SJCRH30 (cell line): ENCODE measurements around the gene NDRG3. TPM values are rescaled to one million over a fixed set of nuclear protein-coding genes. Genes with fewer than 3 reads are reported as not detected.
"Not testable (repeated sequence)": the region's sequence is repeated elsewhere in the genome, so short reads cannot be mapped to it uniquely, and the experiment has no call there.

ENCODE experiments used
- DNase-seq, 2 experiments: peaks; one replicate each; pipeline ENCODE4 v3.0.0-alpha.2; 2015 to 2020
- H3K27ac ChIP-seq: fragments of 250-450 bp; sonication (Bioruptor Pico); 2 replicates; pipeline ENCODE4 v1.5.1; 2020; ENCODE audit warnings: mild to moderate bottlenecking, moderate library complexity
- H3K27me3 ChIP-seq: fragments of 250-450 bp; sonication (Bioruptor Pico); 2 replicates; pipeline ENCODE4 v1.5.1; 2020; ENCODE audit warnings: mild to moderate bottlenecking, moderate library complexity
- H3K36me3 ChIP-seq: fragments of 250-450 bp; sonication (Bioruptor Pico); 2 replicates; pipeline ENCODE4 v1.5.1; 2020; ENCODE audit warnings: mild to moderate bottlenecking, moderate library complexity
- H3K4me1 ChIP-seq: fragments of 250-450 bp; sonication (Bioruptor Pico); 2 replicates; pipeline ENCODE4 v1.5.1; 2020; ENCODE audit warnings: mild to moderate bottlenecking, moderate library complexity
- H3K4me3 ChIP-seq: fragments of 250-450 bp; sonication (Bioruptor Pico); 2 replicates; pipeline ENCODE4 v1.5.1; 2020; ENCODE audit warnings: mild to moderate bottlenecking, moderate library complexity
- H3K9me3 ChIP-seq: fragments of 250-450 bp; sonication (Bioruptor Pico); replicated peaks from 2 replicates; pipeline ENCODE4 v1.5.1; 2020; ENCODE audit warnings: mild to moderate bottlenecking, moderate library complexity
- total RNA-seq: library from RNA; depleted of rRNA; stranded (reverse); fragments of >200 nt; shearing (Covaris generic); gene quantifications from 2 replicates; pipeline ENCODE4 v1.2.3, GENCODE V29; 2014

Gene NDRG3
- total RNA-seq, 1 experiment from 2014 or later, result 46.6 TPM

- DNase-seq, result no peak
- Histone ChIP-seq H3K4me1 (no peaks in the 10 kb centered on the region), H3K36me3 (peaks cover 3% of the 10 kb centered on the region; the same call in 1 of the 2 replicates), H3K9me3 (no peaks in the 10 kb centered on the region), H3K27me3 (no peaks in the 10 kb centered on the region), H3K4me3 (no peak overlapping the region), H3K27ac (no peak overlapping the region)
These were observed 57.3 kb downstream of the NDRG3 start for GRCh38 chr20:36688630-36689029.

DNA sequence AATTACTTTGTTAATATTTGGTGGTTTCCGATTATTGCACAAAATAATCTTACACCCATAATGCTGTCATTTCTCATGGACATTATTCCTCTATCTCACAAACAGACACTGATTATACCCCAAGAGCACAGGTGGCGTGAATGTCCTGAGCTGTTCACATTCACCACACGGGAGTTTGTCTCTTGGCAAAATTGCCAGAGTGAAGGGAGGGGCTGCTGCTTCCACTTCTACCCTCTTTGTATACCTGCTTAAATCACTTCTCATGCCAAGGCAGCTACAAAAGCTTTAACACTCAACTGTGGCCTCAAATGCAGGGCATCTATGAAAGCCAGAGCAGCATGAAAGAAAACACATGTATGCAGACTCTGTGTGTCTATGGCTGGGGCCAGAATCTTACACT, 58.0 kb downstream of the NDRG3 start:
- Histone ChIP-seq H3K36me3 (peaks cover 3% of the 10 kb centered on the region; the same call in 1 of the 2 replicates), H3K9me3 (no peaks in the 10 kb centered on the region), H3K27me3 (no peaks in the 10 kb centered on the region), H3K4me1 (no peaks in the 10 kb centered on the region), H3K4me3 (no peak overlapping the region), H3K27ac (no peak overlapping the region)
- no peak for DNase-seq

- DNase-seq, result no peak
- H3K27me3 ChIP-seq, result no peaks in the 10 kb centered on the region
- H3K9me3 ChIP-seq, result no peaks in the 10 kb centered on the region
- no peak overlapping the region for H3K27ac ChIP-seq
- no peaks in the 10 kb centered on the region for H3K4me1 ChIP-seq
- no peak overlapping the region for H3K4me3 ChIP-seq
- peaks cover 3% of the 10 kb centered on the region; the same call in 1 of the 2 replicates for H3K36me3 ChIP-seq
These were observed 58.9 kb downstream of the NDRG3 start for GRCh38 chr20:36686944-36687343.

DNA sequence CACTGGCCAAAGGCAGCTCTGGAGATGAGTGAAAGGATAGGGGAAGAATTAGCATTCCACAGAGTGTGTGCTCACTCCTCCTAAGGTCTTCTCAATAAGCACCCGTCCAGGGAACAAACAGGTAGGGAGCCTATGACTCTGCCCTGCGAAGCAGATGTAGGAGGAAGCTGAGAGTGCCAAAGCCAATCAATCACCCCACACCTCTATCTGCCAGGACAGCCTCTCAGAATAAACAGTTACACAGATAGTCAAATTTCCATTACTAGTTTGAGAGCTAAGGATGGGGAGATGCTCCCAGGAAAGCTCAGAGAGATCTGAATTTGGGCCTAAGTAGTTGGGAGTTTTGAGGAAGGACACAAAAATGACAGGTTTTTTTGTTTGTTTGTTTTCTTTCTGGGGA, 59.4 kb downstream of the NDRG3 start:
- Histone ChIP-seq H3K9me3 (no peaks in the 10 kb centered on the region), H3K27me3 (no peaks in the 10 kb centered on the region), H3K36me3 (peaks cover 3% of the 10 kb centered on the region; the same call in 1 of the 2 replicates), H3K4me3 (no peak overlapping the region), H3K4me1 (no peaks in the 10 kb centered on the region), H3K27ac (no peak overlapping the region)
- no peak for DNase-seq

- Histone ChIP-seq H3K36me3 (peaks cover 3% of the 10 kb centered on the region), H3K27me3 (no peaks in the 10 kb centered on the region), H3K9me3 (no peaks in the 10 kb centered on the region), H3K4me1 (no peaks in the 10 kb centered on the region), H3K4me3 (no peak overlapping the region), H3K27ac (no peak overlapping the region)
- no peak for DNase-seq
These were observed 61.1 kb downstream of the NDRG3 start for GRCh38 chr20:36684747-36685146.

GRCh38 chr20:36682311-36682710, 63.6 kb downstream of the NDRG3 start:
- H3K9me3 ChIP-seq, result no peaks in the 10 kb centered on the region
- H3K36me3 ChIP-seq, result peaks cover 11% of the 10 kb centered on the region; the same call in 1 of the 2 replicates
- H3K4me1 ChIP-seq, result no peaks in the 10 kb centered on the region
- no peak overlapping the region for H3K27ac ChIP-seq
- no peaks in the 10 kb centered on the region for H3K27me3 ChIP-seq
- H3K4me3 ChIP-seq, result no peak overlapping the region
- no peak for DNase-seq

DNA sequence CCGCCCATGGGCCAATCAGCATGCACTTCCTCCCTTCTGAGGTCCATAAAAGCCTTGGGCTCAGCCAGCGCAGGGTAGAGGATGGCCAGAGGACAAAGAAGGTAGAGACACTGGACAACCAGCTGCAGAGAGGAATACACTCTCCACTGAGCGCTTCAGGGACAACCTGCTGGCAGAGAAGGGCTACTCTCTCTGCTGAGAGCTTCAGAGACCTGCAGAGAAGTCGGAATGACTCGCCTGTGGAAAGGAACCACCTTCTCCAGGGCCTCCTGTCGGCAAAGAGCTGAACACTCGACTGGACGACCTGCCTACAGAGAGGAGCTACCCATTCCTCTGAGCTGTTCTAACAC, 68.5 kb downstream of the NDRG3 start:
- Histone ChIP-seq H3K9me3 (no peaks in the 10 kb centered on the region), H3K27ac (no peak overlapping the region), H3K4me1 (no peaks in the 10 kb centered on the region), H3K27me3 (no peaks in the 10 kb centered on the region), H3K4me3 (no peak overlapping the region), H3K36me3 (peaks cover 11% of the 10 kb centered on the region; the same call in 1 of the 2 replicates)
- no peak for DNase-seq

GRCh38 chr20:36676701-36677421, 69.0 kb downstream of the NDRG3 start:
- no peak for DNase-seq
- Histone ChIP-seq H3K27ac (no peak overlapping the region), H3K9me3 (no peaks in the 10 kb centered on the region), H3K4me1 (no peaks in the 10 kb centered on the region), H3K4me3 (no peak overlapping the region), H3K27me3 (no peaks in the 10 kb centered on the region), H3K36me3 (peaks cover 11% of the 10 kb centered on the region; the same call in 1 of the 2 replicates)

GRCh38 chr20:36675545-36675944, 70.3 kb downstream of the NDRG3 start:
- not testable (repeated sequence) for H3K9me3 ChIP-seq, H3K27ac ChIP-seq, H3K4me3 ChIP-seq, H3K27me3 ChIP-seq, DNase-seq, H3K4me1 ChIP-seq
- H3K36me3 ChIP-seq, result peaks cover 11% of the 10 kb centered on the region; the same call in 1 of the 2 replicates

GRCh38 chr20:36672991-36673390, 72.9 kb downstream of the NDRG3 start:
- DNase-seq, result no peak
- Histone ChIP-seq H3K27me3 (no peaks in the 10 kb centered on the region), H3K27ac (no peak overlapping the region), H3K9me3 (no peaks in the 10 kb centered on the region), H3K4me1 (no peaks in the 10 kb centered on the region), H3K36me3 (no peaks in the 10 kb centered on the region), H3K4me3 (no peak overlapping the region)

GRCh38 chr20:36670665-36671357, 75.1 kb downstream of the NDRG3 start:
- Histone ChIP-seq H3K4me1 (no peaks in the 10 kb centered on the region), H3K27me3 (no peaks in the 10 kb centered on the region), H3K4me3 (no peak overlapping the region), H3K36me3 (no peaks in the 10 kb centered on the region; the same call in 1 of the 2 replicates), H3K9me3 (no peaks in the 10 kb centered on the region), H3K27ac (no peak overlapping the region)
- DNase-seq, result no peak

- Histone ChIP-seq H3K4me3 (no peak overlapping the region), H3K36me3 (peaks cover 4% of the 10 kb centered on the region), H3K4me1 (no peaks in the 10 kb centered on the region), H3K27ac (no peak overlapping the region), H3K9me3 (no peaks in the 10 kb centered on the region), H3K27me3 (no peaks in the 10 kb centered on the region)
- peak in 1 of 2 experiments; percentile 31 for DNase-seq
These were observed 79.6 kb downstream of the NDRG3 start for GRCh38 chr20:36666181-36666740.

- Histone ChIP-seq H3K36me3 (peaks cover 7% of the 10 kb centered on the region), H3K4me3 (no peak overlapping the region), H3K9me3 (no peaks in the 10 kb centered on the region), H3K4me1 (no peaks in the 10 kb centered on the region), H3K27me3 (no peaks in the 10 kb centered on the region), H3K27ac (no peak overlapping the region)
- no peak for DNase-seq
These were observed 82.9 kb downstream of the NDRG3 start for GRCh38 chr20:36663031-36663430.

DNA sequence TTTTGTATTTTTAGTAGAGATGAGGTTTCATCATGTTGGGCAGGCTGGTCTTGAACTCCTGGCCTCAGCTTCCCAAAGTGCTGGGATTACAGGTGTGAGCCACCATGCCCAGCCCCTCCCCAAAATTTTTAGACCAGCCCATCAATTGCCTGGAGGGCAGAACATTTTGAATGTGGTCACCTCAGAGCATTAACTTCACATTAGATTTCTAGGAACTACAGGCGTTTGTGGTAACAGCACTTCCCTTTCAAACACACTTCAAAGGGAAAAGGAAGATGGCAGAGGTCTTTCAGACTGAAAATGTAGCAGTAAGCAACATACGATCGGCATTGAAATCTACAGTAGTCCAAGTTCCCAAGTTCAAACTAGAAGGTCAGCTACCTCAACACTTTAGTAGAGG, 87.6 kb downstream of the NDRG3 start:
- no peak overlapping the region for H3K4me3 ChIP-seq
- no peaks in the 10 kb centered on the region for H3K9me3 ChIP-seq
- H3K27ac ChIP-seq, result no peak overlapping the region
- H3K4me1 ChIP-seq, result no peaks in the 10 kb centered on the region
- peaks cover 13% of the 10 kb centered on the region; the same call in 1 of the 2 replicates for H3K36me3 ChIP-seq
- DNase-seq, result no peak
- no peaks in the 10 kb centered on the region for H3K27me3 ChIP-seq

DNA sequence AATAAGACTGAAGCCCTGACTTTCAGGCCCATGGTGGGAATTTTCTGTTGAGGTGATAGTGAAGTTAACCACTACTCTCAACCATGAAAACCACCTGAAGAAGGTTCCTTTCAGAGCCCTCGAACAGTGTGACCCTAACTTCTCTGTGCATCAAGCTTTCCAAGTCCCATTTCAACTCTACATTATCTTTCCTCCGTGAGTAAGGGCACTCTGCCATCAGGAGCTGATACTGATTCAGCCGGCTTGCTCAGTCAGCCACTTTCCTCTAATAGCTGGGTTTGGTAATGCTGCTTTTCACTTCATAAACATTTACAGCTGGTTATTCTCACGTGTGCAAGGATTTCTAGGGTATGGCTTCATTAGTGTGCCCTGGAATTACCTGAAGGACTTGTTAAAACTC, 89.2 kb downstream of the NDRG3 start:
- no peaks in the 10 kb centered on the region for H3K4me1 ChIP-seq
- no peak overlapping the region for H3K27ac ChIP-seq
- peaks cover 3% of the 10 kb centered on the region; the same call in 1 of the 2 replicates for H3K9me3 ChIP-seq
- H3K36me3 ChIP-seq, result peaks cover 14% of the 10 kb centered on the region; the same call in 1 of the 2 replicates
- H3K4me3 ChIP-seq, result no peak overlapping the region
- H3K27me3 ChIP-seq, result no peaks in the 10 kb centered on the region
- no peak for DNase-seq
